SHP77 (cell line): ENCODE results near the gene LIMCH1.

Experiments used
- DNase-seq, 2 experiments: peaks; one replicate each; lab custom pipeline; 2025; lab: John Stamatoyannopoulos, UW

Gene LIMCH1

DNA sequence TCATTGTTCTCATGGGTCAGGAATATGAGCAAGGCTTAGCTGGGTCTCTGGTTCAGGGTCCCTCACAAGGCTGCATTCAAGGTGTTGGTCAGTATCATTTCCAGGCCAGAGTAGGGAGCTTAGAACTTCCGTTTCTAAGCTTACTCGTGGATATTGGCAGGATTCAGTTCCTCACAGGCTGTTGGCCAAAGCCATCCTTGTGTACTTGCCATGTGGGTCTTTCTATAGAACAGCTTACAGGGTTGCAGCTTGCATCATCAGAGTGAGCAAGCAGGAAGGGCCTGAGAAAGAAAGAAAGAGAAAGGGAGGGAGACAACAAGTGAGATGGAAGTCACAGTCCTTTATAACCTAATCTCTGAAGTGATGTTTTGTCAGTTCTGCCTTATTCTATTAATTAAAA lies 5.1 kb upstream of the LIMCH1 start:
- DNase-seq: no peak

DNA sequence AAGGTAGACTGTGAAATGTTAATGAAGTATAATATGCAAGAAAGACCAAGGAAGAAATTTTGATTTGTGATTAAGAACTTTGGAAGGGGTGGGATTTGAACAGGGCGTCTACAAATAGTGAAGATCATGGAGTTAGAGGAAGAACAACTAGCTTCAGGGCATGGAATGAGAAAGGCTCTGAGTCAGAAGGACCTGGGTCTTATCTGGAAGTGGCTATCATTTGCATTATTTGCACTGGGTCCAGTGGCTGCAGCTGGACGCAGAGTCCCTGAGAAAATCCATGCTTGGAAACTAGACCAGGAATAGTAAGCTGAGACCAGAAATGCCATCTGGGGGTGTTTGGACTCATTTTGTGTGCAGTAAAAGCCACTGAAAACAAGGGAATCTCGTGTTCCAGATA lies 4.3 kb upstream of the LIMCH1 start:
- DNase-seq: no peak

DNA sequence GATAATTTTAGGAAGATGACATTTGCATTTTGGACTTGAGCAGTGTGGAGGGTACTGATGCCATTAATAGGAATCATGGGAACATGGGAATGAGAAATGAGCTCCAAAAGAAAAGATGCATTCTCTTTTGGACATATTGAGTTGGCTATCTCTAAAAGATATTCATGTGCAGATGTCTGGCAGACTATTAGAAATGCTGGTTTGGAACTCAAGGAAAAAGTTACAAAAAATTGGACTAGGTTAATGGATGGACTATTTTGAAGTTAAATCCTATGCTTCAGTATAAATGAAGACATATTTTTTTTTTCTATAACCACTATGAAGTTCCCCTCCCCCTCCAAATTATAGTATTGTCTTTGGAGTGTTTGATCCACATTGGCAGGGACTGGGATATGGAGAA lies 3.6 kb upstream of the LIMCH1 start:
- DNase-seq: no peak

DNA sequence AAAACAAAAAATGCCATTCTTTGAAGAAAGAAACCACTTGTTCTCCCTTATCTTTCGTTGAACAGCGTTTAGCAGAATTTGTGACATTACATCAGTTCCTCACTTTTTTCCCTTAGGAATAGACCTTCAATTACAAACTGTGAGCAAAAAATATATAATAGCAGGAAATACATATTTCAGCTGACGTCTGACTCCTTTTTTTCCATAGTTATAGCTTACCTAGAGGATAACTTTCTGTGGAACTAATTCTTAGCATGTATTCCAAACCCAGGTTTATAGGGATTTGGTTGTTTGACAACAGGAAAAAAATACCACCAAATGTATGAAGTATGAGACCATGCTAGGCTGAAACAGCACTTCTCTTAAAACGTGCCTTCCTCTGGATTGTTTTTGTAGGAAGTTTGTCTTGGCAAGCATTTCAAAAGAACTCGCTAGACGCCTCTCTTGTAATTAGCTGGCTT lies 2.0 kb upstream of the LIMCH1 start:
- no peak for DNase-seq

DNA sequence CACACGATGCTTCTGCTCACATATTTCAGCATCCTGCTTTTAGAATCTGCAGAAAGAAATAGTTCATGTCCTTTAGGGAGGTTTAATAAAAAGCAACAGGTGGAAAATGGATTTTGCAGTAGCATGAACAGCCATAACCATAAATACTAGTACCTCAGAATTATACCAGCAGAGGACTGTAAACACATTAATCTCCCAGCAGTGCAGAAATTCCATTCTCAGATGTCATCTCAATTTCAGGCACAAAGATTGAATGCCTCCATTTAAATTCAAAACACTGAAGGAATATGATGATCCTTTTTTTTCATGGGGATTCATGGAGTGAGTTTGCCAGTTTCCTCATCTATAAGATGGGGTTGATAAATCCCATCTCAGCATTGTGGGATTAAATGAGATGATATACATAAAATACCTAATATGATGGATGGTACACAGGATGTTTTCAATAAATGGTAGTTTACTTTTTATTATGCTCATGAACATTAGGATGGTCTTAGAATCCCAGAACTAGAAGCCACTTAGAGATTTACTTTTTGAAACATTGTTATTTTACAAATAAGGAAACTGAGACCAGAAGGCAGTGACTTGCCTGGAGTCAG lies 566 bp upstream of the LIMCH1 start:
- DNase-seq: no peak

DNA sequence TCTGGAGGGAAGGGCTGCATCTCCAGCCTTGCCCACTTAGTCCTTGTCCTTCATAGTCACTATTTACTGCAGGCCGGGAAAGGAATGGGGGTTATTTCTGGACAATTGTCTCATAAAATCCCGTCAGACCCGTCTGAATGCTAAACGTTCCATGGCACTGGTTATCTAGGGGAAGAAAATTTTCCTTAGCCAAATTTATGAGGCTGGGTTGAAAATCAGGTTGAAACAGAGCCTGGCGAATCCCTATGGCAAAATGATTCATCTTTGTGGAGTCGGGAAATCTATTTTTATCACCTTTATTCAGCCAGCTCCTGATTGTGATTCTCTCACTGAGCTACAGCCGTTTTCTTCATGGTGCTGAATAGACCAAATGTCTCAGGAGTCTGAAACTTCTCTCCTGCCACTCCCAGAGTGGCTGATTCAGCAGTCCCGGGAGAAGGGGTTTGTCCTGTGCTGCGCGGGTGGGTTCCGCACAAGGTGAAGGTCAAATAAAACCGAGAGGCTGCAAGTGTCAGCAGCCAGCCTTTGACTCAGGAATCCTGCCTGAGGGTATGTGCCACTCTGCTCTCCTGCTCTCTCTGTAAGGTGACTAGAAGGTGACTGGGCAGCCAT lies 1.0 kb downstream of the LIMCH1 start:
- DNase-seq: no peak

DNA sequence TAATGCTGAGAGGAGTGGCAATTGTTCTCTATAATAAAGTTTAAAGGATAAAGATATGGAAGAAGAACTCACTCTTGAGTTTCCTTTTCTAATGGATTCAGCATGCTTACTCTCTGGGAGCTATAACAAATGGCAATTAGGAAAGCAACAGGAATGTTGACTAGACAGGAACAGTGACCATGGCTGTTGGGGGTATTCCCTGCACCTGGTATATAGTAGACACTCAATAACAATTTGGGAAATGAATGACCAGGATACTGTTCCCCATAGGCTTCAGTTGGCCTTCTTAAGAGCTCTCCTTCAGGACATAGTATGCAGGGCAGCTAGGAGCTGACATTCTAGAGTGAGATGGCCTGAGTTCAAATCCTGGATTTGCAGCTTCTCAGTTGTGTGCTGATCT lies 1.8 kb downstream of the LIMCH1 start:
- DNase-seq: no peak

DNA sequence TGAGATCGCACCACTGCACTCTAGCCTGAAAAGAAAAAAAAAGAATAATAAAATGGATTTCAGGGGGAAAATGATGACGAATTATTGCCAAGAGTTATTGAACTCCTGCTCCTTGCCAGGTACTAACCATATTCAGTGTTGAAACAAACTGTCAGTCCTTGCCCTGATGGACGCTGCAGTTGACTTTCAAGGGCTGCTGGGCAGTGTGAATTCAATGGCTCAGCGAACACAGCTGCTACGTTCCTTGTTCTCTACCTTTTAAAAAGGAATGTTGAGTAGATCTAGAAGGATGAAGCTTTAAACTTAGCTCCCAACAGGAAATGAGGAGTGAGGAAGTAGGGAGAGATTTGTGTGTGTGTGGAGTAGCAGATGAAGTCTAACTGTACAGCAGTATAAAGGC lies 2.7 kb downstream of the LIMCH1 start:
- DNase-seq: no peak

DNA sequence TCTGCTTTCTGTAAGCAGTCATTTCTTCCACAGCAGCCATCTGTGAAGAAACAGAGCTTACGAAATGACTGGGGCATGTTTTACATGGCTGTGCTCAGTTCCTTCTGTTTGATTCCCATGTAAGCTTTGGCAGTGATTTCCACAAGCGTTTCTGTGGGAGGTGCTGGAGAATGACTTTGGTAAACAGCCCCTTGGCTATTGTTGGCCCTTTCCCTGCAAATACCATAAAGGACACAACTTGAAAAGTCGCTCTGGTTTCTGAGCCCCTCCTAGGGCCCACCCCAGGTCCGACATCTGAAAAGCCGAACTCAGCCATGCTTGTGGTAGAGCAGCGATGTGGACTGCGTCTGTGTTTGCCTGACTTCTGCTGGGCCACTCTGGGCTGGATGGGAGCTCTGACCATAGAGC lies 3.7 kb downstream of the LIMCH1 start:
- no peak for DNase-seq

DNA sequence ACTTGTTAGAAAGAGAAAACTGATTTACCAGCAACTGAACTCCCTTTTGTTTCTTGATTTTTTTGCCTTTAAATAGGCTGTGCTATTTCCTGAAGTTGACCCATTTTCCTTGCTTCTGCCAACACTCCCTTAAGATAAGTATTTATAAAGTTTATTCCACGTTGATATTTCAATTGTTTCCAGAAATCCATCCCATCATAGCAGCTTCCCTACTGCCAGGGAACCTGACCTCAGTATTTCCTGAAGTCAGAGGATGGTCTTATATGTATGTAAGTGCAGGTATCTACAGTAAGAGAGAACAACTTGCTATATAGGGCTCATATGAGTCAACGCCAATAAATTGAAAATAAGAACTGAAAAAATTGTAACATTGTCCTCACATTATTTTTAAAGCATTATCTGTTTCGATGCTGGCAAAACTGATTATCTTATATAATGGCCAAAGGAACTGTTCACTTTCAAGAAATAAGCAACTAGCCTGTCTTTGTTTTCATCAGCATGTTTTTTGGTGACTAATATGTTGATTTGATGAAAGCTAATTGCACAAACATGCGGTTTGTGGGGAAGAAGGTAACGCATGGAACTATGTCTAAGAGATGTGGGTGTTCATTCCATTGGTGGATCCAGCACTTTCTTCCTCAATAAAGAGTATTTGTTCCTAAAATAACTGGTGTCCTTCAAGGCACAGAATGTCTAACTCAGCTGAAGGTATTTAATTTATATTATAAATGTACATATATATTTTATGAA lies 4.7 kb downstream of the LIMCH1 start:
- DNase-seq: no peak

DNA sequence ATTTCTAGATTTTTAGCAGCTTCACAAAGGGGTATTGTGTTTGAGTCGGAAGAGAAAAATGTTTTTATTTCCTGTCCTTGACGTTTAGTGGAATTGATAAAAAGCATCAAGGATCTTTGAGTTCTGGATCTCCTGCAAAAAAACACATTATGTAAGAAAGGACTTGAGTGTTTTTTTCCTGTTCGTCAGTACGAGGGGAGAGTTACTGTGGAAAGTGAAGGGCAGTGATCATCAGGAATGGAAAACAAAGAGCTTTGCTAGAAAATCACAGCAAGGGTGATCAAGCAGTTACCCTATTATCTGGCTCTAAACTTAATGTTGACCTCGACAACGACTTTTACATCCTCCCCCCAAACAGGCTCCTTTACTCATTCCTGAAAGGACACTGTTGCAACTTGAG lies 7.3 kb downstream of the LIMCH1 start:
- DNase-seq: no peak

DNA sequence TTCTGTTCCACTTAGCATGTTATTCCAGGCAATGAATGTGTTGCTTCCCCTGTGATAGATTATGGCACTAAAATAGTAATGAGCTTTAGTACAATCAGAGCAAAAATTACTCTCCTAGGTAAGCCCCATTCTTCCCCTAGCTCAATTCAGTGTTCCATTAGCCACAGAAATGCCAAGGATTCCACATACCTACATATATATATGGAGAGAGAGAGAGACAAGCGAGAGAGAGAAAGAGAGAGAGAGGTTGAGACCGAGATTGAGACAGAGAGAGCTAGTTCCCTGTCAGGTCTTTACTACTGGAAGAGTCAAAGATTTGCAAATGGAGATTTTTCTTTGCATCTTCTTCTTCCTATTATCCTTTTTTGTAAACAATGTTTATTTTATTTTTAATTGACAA lies 8.7 kb downstream of the LIMCH1 start:
- no peak for DNase-seq

DNA sequence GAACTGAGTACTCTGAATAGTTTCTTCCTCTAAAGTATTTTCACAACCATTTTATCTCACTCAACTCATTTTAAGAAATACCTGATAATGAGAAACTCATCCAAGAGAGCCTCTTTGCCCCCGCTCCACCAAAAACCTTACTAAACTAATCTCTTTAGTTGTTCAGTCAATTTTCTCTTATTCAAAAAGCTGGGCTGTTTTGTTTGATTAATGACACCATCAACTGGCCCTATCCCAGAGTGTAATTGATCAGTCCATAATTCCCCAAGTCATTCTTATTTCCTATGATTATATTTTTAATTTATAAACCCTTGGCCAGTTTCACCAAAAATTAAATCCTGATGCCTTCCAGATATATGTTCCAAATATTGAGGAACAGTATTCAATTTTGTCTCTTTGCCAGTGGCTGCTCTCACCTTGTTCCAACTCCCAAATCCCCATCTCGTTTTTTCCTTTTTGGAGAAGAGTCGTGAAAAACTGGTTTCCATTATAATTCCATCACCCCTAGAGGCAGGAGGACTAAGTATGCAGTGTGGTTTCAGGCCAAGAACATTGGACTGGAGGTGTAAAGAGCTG lies 10.4 kb downstream of the LIMCH1 start:
- no peak for DNase-seq

DNA sequence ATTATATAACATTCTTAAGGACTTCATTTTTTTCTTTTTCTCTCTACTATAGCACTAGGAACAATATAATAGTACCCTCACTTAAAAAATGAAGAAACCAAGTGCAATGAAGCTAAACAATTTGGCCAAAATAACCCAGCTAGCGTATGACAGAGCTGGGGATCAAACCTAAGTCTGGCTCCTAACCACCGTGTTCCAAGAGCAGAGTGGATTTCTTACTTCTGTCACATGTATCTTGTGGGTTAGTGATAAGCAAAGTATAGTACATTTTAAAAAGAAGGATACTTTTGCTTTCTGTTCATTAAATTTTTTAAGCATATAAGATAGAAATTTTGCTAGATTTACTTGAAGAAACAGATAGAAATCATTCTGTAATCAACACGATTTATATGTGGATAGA lies 11.5 kb downstream of the LIMCH1 start:
- no peak for DNase-seq

DNA sequence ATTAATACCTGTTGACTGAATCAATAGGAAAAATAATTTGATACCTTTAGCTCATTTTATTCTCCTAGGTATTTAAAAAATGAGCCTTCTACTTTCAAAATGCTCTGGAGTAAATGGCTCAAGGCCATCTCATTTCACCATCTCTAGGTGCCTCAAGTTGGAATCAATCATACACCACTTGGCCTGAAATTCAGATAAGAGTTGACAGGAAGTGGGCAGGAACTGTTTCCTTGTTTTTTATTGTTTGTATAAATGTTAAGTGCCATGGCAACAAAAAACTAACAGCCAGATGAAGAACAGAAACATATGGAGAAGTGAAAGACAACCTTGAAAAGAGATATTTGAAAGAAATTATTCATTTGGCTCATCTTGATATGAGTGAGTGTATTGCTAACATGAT lies 12.4 kb downstream of the LIMCH1 start:
- DNase-seq: no peak

DNA sequence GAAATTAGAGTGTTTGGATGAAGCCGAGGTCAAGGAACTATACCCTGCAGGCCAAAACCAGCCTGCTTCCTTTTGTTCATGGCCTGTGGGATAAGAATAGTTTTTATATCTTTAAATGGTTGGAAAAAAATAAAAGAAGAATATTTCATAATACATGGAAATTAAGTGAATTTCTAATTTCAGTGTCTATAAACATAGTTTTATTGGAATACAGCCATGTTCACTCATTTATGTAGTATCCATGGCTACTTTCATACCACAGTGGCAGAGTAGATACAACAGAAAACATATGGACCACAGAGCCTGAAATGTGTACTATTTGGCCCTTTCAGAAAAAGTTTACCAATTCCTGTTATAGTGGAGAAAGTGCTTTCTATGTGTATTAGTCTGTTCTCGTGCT lies 13.6 kb downstream of the LIMCH1 start:
- no peak for DNase-seq

DNA sequence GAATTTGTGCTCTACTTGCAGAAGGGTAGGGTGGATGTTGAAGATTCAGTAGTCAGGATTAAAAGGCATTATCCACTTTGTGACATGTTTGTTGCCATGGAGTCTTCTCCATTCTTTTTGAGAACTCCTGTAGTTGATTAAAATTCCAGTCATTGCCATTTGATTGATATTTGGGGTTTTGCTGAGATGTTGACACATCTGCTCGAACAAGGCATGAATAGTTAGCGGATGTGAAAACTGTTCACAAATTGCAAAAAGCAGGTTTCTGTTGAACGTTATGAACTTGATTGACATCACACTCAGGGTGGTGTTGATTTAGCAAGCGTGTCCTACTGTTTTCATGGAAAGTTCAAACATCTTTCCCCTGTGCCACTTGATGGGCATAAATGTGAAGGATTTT lies 16.9 kb downstream of the LIMCH1 start:
- no peak for DNase-seq

DNA sequence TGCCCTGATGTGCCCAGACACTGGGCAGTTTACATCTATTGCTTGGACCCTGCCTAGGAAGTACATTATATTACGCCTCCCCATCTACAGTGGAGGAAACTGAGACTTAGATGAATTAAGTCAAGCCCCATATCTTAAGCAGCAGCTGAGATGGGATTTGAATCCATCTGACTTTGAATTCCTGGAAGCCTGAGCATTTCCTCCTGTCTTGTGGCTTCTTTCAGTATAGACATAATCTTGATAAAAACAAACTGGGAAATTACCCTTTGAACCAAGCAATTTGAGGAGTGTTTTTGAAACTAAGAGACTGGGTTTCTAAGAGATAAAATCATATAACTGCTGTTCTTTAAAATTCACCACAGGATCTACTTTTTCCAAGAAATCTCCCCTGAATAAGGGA lies 18.6 kb downstream of the LIMCH1 start:
- no peak for DNase-seq

DNA sequence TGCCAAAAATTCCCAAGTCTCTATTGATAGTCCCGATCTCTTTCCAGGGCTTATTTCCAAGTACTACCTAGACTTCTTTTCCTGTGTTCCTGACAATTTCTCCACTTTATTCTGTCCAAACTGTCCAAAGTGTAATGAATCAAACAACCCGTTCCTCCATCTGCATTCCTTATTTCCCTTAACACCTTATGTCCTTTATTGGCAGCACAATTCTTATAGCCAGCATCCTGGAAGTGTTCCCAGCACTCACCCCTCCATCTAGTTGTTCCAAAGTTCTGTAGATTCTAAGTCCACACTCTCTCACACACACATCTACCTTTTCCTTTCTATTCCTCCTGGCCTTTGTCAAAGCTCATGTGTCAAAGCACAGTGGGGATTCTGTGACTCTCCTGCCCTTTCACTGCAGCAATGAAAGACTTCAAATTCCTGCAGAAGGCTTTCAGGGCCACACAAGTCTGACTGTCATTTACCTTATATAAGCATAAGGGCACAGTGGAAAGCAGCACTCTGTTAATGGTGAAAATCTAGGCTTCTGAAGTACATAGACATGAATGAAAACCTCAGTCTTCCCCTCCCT lies 22.1 kb downstream of the LIMCH1 start:
- no peak for DNase-seq

DNA sequence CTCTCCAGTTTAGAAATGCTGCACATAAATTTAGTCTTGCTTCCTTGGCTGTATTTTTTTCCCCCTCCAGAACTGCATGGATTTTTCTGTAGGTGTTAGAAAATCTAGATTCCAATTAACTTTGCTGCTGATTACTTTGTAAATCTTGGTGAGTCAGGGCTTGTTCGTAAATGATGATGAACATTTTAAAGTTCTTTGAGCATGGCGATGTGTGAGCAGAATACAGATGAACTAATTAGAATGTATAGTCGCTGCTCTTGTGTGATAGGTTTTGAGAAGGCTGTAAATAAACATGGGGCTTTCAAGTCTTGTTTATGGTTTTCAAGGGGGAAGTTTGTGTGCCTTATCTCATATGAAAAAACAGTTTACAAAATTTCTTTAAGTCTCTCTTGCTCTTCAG lies 23.3 kb downstream of the LIMCH1 start:
- no peak for DNase-seq

DNA sequence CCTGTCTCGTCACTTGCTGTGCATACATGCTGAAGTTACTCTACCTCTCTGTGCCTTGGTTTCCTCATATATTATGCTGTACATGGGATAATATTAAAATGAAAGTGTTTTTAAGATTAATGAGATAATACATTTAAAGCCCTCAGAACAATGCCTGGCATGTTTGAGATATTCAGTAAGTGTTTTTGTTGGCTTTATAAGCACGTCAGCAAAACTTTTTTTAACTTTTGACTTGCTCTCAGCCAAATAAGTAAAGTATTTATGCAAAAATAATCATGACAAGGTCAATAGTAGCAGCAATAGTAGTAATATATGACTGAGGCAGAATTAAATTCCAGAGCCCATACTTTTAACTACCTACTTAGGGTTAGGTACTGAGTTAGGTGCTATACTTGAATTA lies 29.2 kb downstream of the LIMCH1 start:
- DNase-seq: no peak

DNA sequence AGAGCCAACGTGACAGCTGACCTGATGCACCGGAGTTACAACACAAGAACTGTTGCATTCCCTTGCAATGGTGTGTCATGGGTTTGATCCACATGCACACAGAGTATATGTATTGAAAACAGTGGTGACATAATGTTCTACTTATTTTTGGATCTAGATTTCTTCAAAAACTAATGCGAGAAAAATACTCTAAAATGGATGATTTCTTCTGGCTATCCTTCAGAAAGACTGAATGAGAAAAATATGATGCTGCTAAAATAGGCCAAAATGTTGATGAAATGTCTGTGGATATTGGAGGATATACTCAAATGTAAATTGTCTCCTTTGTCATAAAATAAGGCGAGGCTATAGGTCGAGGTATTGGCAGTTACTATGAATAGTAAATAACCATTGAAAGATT lies 30.4 kb downstream of the LIMCH1 start:
- DNase-seq: no peak

DNA sequence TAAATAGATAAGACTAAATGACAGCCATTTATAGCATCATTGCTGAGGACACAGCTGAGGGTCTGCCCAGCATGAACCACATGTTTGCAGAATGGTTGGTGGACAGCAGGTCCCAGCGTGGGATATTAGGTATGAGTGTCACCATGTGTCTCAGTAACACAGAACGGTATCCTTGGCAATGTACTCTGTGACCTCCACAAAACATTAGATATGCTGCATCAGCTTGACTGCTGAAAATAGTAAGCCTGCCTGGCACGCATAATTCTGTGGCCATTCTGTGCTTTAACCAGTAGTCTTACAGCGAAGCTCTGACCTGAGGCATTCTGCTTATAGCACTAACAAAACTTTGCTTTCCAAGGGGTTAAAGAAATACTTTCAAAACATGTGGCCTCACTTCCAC lies 32.0 kb downstream of the LIMCH1 start:
- no peak for DNase-seq
